Esophagus (tissue), 2 donors: ENCODE data around the gene ARHGDIG. TPM values are rescaled to one million over a fixed set of nuclear protein-coding genes. Genes with fewer than 3 reads are reported as not detected.

Experiments
- H3K27ac ChIP-seq, 2 donors: one replicate each; pipeline ENCODE4 v1.5.1; 2013; ENCODE audit warnings: low read depth in 2 of 2, mild to moderate bottlenecking in 2 of 2, inconsistent platforms in 1 of 2, low read length in 1 of 2, moderate library complexity in 1 of 2
- H3K27me3 ChIP-seq, 2 donors: one replicate each; pipeline ENCODE4 v1.6.1; 2013; ENCODE audit warnings: low read length in 2 of 2, control low read depth in 1 of 2, mild to moderate bottlenecking in 1 of 2; ENCODE audit not compliant: insufficient read depth in 2 of 2, control insufficient read depth in 1 of 2
- H3K36me3 ChIP-seq, 2 donors: one replicate each; pipeline ENCODE4 v1.6.1; 2013; ENCODE audit warnings: low read length in 1 of 2; ENCODE audit not compliant: control insufficient read depth in 2 of 2, insufficient read depth in 2 of 2
- H3K4me1 ChIP-seq, 2 donors: one replicate each; pipeline ENCODE4 v1.6.1; 2013; ENCODE audit warnings: low read length in 1 of 2; ENCODE audit not compliant: control insufficient read depth in 2 of 2, insufficient read depth in 2 of 2
- H3K4me3 ChIP-seq, 2 donors: one replicate each; pipeline ENCODE4 v1.5.1; 2013; ENCODE audit warnings: low read length in 2 of 2, mild to moderate bottlenecking in 2 of 2, low read depth in 1 of 2, moderate library complexity in 1 of 2
- H3K9me3 ChIP-seq, 2 donors: one replicate each; pipeline ENCODE4 v1.6.1; 2013; ENCODE audit warnings: mild to moderate bottlenecking in 2 of 2, low read depth in 1 of 2, low read length in 1 of 2, moderate library complexity in 1 of 2; ENCODE audit not compliant: control insufficient read depth in 2 of 2, insufficient read depth in 1 of 2
- WGBS, 2 donors: extraction: QIAGEN DNeasy Blood & Tissue Kit; methylation state at CpG; one replicate each; pipeline ENCODE4 v1.1.7; 2013; 5-methylcytosine and 5-hydroxymethylcytosine counted together
- polyA plus RNA-seq, 2 donors: library from polyadenylated mRNA; stranded (reverse); fragments of 200-250 nt; gene quantifications; one replicate each; pipeline ENCODE4 v1.2.3, GENCODE V29; 2013
- donor health status: healthy with polysubstance abuse.
- donor health status: Bipolar disorder and iron deficiency.

Gene ARHGDIG
- polyA plus RNA-seq, 2 donors = 0.24 to 0.33 TPM

GRCh38 chr16:284204-285120 is 4.1 kb downstream of the ARHGDIG start:
- Histone ChIP-seq H3K27me3 (peaks cover 0 to 9% of the 10 kb centered on the region in 2 donors), H3K4me1 (peaks cover 0 to 6% of the 10 kb centered on the region in 2 donors), H3K36me3 (peaks cover 8 to 27% of the 10 kb centered on the region in 2 donors), H3K9me3 (no peaks in the 10 kb centered on the region), H3K27ac (no peak overlapping the region), H3K4me3 (no peak overlapping the region)
- WGBS, 2 donors = 86 to 90% methylated on average over 51 to 52 of the region's 52 CpGs

DNA sequence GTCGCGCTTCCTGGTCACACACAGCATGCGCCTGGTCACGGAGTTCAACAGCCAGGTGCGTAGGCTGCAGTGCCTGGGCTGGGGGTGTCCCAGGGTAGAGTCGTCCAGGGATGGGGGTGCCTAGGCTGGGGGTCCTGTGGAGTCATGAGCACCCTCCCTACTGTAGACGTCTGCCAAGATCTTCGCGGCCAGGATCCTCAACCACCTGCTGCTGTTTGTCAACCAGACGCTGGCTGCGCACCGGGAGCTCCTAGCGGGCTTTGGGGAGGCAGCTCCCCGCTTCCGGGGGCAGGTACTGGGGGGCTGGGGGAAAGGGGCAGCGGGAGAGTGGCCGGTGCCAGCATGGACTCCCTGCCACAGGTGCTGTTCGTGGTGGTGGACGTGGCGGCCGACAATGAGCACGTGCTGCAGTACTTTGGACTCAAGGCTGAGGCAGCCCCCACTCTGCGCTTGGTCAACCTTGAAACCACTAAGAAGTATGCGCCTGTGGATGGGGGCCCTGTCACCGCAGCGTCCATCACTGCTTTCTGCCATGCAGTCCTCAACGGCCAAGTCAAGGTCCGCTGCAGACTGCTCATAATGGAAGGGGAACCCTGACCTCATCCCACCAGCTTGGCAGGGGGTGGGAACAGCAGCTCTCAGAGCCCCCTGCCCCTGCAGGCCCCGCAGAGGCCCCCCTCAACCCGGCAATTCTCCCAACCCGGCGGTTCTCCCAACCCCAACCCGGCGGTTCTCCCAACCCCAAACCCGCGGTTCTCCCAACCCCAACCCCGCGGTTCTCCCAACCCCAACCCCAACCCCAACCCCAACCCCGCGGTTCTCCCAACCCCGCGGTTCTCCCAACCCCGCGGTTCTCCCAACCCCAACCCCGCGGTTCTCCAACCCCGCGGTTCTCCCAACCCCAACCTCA is 5.0 kb downstream of the ARHGDIG start:
- Histone ChIP-seq H3K36me3 (peaks cover 11 to 36% of the 10 kb centered on the region in 2 donors), H3K27me3 (peaks cover 0 to 7% of the 10 kb centered on the region in 2 donors), H3K27ac (no peak overlapping the region), H3K4me3 (no peak overlapping the region), H3K4me1 (peaks cover 0 to 6% of the 10 kb centered on the region in 2 donors), H3K9me3 (no peaks in the 10 kb centered on the region)
- 81 to 93% methylated on average over 41 to 48 of the region's 48 CpGs for WGBS, 2 donors

- 90 to 92% methylated on average over 22 of the region's 22 CpGs for WGBS, 2 donors
Observed at GRCh38 chr16:286491-287297, 6.3 kb downstream of the ARHGDIG start.

DNA sequence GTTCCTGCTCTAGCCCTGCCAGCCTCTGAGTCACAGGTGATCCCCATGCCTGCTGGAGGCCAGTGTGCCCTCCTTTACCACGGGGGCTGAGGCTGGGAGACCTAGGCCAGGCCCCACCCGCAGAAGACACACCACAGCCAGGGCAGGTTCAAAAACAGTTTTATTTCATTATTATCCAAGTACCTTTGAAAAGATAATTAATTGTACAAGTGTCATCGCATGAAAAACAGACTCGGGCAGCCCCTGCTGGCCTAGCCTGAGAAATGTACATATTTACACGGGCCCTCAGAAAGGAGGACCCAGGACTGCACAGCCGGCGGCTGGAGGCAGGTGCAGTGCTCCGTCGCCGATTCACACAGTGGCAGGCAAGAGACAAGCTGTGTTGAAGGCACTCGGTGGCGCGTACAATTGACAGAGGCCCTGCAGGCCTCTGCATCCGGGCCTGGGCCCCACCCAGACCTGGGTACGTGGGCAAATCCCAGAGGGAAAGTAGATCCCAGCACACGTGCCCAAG is 7.0 kb downstream of the ARHGDIG start:
- Histone ChIP-seq H3K4me3 (no peak overlapping the region), H3K27ac (no peak overlapping the region), H3K4me1 (no peaks in the 10 kb centered on the region), H3K27me3 (no peaks in the 10 kb centered on the region), H3K9me3 (no peaks in the 10 kb centered on the region), H3K36me3 (peaks cover 12 to 54% of the 10 kb centered on the region in 2 donors)
- 63 to 73% methylated on average over 16 of the region's 16 CpGs for WGBS, 2 donors

More at GRCh38 chr16:286491-287297, 6.3 kb downstream of the ARHGDIG start:
- H3K36me3 ChIP-seq = peaks cover 11 to 49% of the 10 kb centered on the region in 2 donors
- H3K27ac ChIP-seq = no peak overlapping the region
- H3K9me3 ChIP-seq = no peaks in the 10 kb centered on the region
- no peaks in the 10 kb centered on the region for H3K27me3 ChIP-seq
- no peaks in the 10 kb centered on the region for H3K4me1 ChIP-seq
- H3K4me3 ChIP-seq = no peak overlapping the region

GRCh38 chr16:287981-288920 is 7.9 kb downstream of the ARHGDIG start:
- WGBS, 2 donors = 86 to 92% methylated on average over 33 of the region's 33 CpGs
- H3K4me3 ChIP-seq = no peak overlapping the region
- no peak overlapping the region for H3K27ac ChIP-seq
- no peaks in the 10 kb centered on the region for H3K4me1 ChIP-seq
- H3K9me3 ChIP-seq = no peaks in the 10 kb centered on the region
- H3K36me3 ChIP-seq = peaks cover 17 to 63% of the 10 kb centered on the region in 2 donors
- no peaks in the 10 kb centered on the region for H3K27me3 ChIP-seq

DNA sequence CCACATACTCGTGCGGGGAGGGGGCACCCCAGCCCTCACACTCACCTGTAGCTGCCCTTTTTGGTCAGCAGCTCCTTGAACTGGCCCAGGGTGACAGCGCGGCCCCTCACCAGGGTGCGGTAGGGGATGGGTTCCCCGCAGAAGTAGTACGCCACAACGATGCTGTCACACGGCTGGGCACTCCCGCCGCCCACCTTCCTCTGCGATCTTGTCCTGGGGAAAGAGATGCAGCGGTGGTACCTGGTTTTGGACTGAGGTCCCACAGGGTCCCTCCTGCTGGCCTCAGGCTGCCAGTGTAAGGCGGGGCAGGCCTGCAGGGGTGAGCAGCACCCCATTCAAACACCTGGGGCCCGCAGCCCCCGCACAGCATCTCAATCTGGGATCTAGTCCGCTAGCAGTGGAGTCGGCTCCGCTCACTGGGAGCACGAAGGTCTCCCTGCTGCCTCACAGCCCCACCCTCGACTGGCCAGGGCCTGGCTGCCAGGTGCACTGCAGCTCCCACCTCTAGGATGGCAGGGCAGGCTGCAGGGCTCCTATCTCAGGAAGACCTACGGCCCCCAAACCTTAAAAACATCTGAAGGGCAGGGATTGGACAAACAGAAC is 9.1 kb downstream of the ARHGDIG start:
- Histone ChIP-seq H3K4me1 (no peaks in the 10 kb centered on the region), H3K9me3 (no peaks in the 10 kb centered on the region), H3K36me3 (peaks cover 17 to 68% of the 10 kb centered on the region in 2 donors), H3K27me3 (no peaks in the 10 kb centered on the region), H3K27ac (no peak overlapping the region), H3K4me3 (no peak overlapping the region)
- WGBS, 2 donors = 87 to 92% methylated on average over 22 of the region's 22 CpGs

- no peak overlapping the region for H3K4me3 ChIP-seq
- no peaks in the 10 kb centered on the region for H3K9me3 ChIP-seq
- 84 to 89% methylated on average over 25 of the region's 25 CpGs for whole genome bisulfite sequencing, 2 donors
- no peak overlapping the region for H3K27ac ChIP-seq
- no peaks in the 10 kb centered on the region for H3K27me3 ChIP-seq
- H3K4me1 ChIP-seq = no peaks in the 10 kb centered on the region
- H3K36me3 ChIP-seq = peaks cover 17 to 68% of the 10 kb centered on the region in 2 donors
Observed at GRCh38 chr16:290015-290680, 9.8 kb downstream of the ARHGDIG start.
